ENCODE measurements around the gene VSIG4.

VSIG4 gene

DNA sequence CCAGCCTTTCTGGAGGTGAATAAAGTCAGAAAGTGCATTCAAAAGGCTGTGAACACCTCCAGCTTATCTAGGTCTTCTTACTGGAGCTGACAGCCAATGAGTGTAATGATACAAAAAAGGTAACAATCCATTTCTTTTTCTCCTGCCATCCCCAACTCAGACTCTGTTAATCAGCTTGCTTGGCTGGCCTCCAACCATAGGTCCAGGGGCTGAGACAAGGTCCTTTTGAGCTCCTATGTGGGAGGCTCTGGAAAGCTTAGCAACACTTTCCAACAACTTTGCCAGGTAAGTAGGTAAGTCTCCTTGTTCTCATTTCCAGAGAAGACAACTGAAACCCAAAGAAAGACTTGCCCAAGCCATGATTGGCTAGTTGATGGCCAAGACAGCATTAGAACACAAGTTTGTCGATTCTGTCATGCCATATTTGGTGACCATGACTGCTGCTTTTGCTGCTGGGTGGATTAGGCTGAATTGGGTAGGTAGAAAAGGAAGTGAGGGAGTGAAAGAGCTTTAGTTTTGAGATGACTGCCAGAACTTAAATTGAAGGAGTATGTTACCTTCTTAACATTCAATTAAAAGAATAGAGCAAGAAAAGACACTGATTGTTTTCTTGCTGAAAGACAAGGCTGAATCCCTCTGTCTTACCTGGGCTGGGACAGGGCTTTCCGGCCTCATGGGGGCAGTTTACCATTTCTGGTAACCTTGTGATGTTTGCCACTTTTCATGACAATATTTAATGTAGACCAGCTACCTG lies 22.8 kb downstream of the VSIG4 start:
- Histone ChIP-seq H3K36me3 (ENCODE audit: insufficient read depth, low read length) (no peaks in the 10 kb centered on the region), H3K4me2 (ENCODE audit: low read depth, low read length, poor library complexity, severe bottlenecking) (peak overlapping the region; percentile 92), H3K79me2 (ENCODE audit: insufficient read depth, low read length) (peaks cover 50% of the 10 kb centered on the region), H3K9me3 (ENCODE audit: insufficient read depth, low read depth, low read length) (no peaks in the 10 kb centered on the region), H3K9ac (ENCODE audit: low read depth, low read length, poor library complexity, severe bottlenecking) (peak overlapping the region; percentile 99), H4K20me1 (ENCODE audit: insufficient read depth, low read length, poor library complexity, severe bottlenecking) (peaks cover 4% of the 10 kb centered on the region), H2AFZ (ENCODE audit: low read length) (no peak overlapping the region), H3K27me3 (ENCODE audit: insufficient read depth, low read length, poor library complexity, severe bottlenecking) (no peaks in the 10 kb centered on the region), H3K9me2 (replicated peaks; ENCODE audit: low read depth, low read length) (no peaks in the 10 kb centered on the region), H3K4me1 (ENCODE audit: insufficient read depth, low read length, poor library complexity, severe bottlenecking) (peaks cover 75% of the 10 kb centered on the region), H3F3A (ENCODE audit: low read depth) (peaks cover 12% of the 10 kb centered on the region), H3K4me3 (ENCODE audit: low read length, poor library complexity, severe bottlenecking) (peak overlapping the region; percentile 79)
- TF ChIP-seq CTCF (conservative IDR thresholded peaks at IDR 0.05; ENCODE audit: low read length): peak; percentile 26; the same call in 1 of the 2 replicates
- no peak for TF ChIP-seq EZH2phosphoT487 (IDR thresholded peaks at IDR 0.05; ENCODE audit: borderline replicate concordance)

- Histone ChIP-seq H3K9ac (ENCODE audit: low read depth, low read length, poor library complexity, severe bottlenecking) (peak overlapping the region; percentile 99), H3K4me3 (ENCODE audit: low read length, poor library complexity, severe bottlenecking) (peak overlapping the region; percentile 79), H3K4me2 (ENCODE audit: low read depth, low read length, poor library complexity, severe bottlenecking) (peak overlapping the region; percentile 92), H3K4me1 (ENCODE audit: insufficient read depth, low read length, poor library complexity, severe bottlenecking) (peaks cover 75% of the 10 kb centered on the region), H3K36me3 (ENCODE audit: insufficient read depth, low read length) (no peaks in the 10 kb centered on the region), H3F3A (ENCODE audit: low read depth) (peaks cover 18% of the 10 kb centered on the region), H3K9me2 (replicated peaks; ENCODE audit: low read depth, low read length) (no peaks in the 10 kb centered on the region), H2AFZ (ENCODE audit: low read length) (no peak overlapping the region), H3K79me2 (ENCODE audit: insufficient read depth, low read length) (peaks cover 50% of the 10 kb centered on the region), H3K9me3 (ENCODE audit: insufficient read depth, low read depth, low read length) (no peaks in the 10 kb centered on the region), H3K27me3 (ENCODE audit: insufficient read depth, low read length, poor library complexity, severe bottlenecking) (no peaks in the 10 kb centered on the region), H4K20me1 (ENCODE audit: insufficient read depth, low read length, poor library complexity, severe bottlenecking) (peaks cover 4% of the 10 kb centered on the region)
- TF ChIP-seq EZH2phosphoT487 (IDR thresholded peaks at IDR 0.05; ENCODE audit: borderline replicate concordance): no peak
- no peak for TF ChIP-seq CTCF (conservative IDR thresholded peaks at IDR 0.05; ENCODE audit: low read length)
These were observed 23.8 kb downstream of the VSIG4 start for GRCh38 chrX:66015900-66016689.

GRCh38 chrX:66015152-66015831 lies 24.6 kb downstream of the VSIG4 start:
- H3K9me3 ChIP-seq (ENCODE audit: insufficient read depth, low read depth, low read length): no peaks in the 10 kb centered on the region
- H4K20me1 ChIP-seq (ENCODE audit: insufficient read depth, low read length, poor library complexity, severe bottlenecking): peaks cover 4% of the 10 kb centered on the region
- H3K4me2 ChIP-seq (ENCODE audit: low read depth, low read length, poor library complexity, severe bottlenecking): peak overlapping the region; percentile 92
- H2AFZ ChIP-seq (ENCODE audit: low read length): no peak overlapping the region
- peaks cover 49% of the 10 kb centered on the region for H3K79me2 ChIP-seq (ENCODE audit: insufficient read depth, low read length)
- H3K36me3 ChIP-seq (ENCODE audit: insufficient read depth, low read length): no peaks in the 10 kb centered on the region
- peak overlapping the region; percentile 79 for H3K4me3 ChIP-seq (ENCODE audit: low read length, poor library complexity, severe bottlenecking)
- H3K27me3 ChIP-seq (ENCODE audit: insufficient read depth, low read length, poor library complexity, severe bottlenecking): no peaks in the 10 kb centered on the region
- TF ChIP-seq EZH2phosphoT487 (IDR thresholded peaks at IDR 0.05; ENCODE audit: borderline replicate concordance) (no peak), CTCF (conservative IDR thresholded peaks at IDR 0.05; ENCODE audit: low read length) (no peak)
- H3K9me2 ChIP-seq (replicated peaks; ENCODE audit: low read depth, low read length): no peaks in the 10 kb centered on the region
- peaks cover 75% of the 10 kb centered on the region for H3K4me1 ChIP-seq (ENCODE audit: insufficient read depth, low read length, poor library complexity, severe bottlenecking)
- peaks cover 18% of the 10 kb centered on the region for H3F3A ChIP-seq (ENCODE audit: low read depth)
- H3K9ac ChIP-seq (ENCODE audit: low read depth, low read length, poor library complexity, severe bottlenecking): peak overlapping the region; percentile 99

All from Loucy (cell line).